Activated B cell treated with CpG ODN at 0.5 μM for 24 hours (primary cell): ENCODE results near the gene AMBRA1. TPM values are rescaled to one million over a fixed set of nuclear protein-coding genes. Genes with fewer than 3 reads are reported as not detected.
"Not testable (repeated sequence)": the region's sequence is repeated elsewhere in the genome, so short reads cannot be mapped to it uniquely, and the experiment has no call there.

Experiments
- ATAC-seq: fragments of 200-7000 bp; cut with Tn5 transposase; one replicate; pipeline ENCODE4 v1.10.0; 2021; ENCODE audit warnings: low read depth, mild to moderate bottlenecking, moderate library complexity
- CTCF ChIA-PET: fragments of 350-600 bp; sonication (Branson Sonifier 250); formaldehyde crosslinking; loops from one replicate; lab custom pipeline; 2021; ENCODE audit warnings: antibody characterized with exemption; lab: Charles Lee
- POLR2A ChIA-PET: fragments of 350-600 bp; sonication (Branson Sonifier 250); formaldehyde crosslinking; loops from one replicate; lab custom pipeline; 2021; ENCODE audit warnings: antibody characterized with exemption; lab: Charles Lee
- DNase-seq: peaks from one replicate; pipeline ENCODE4 v3.0.0; 2022
- H3K27ac Mint-ChIP-seq: one replicate; pipeline ENCODE4 v1.8.0; 2020; ENCODE audit warnings: mixed read lengths
- H3K27me3 Mint-ChIP-seq: one replicate; pipeline ENCODE4 v1.8.0; 2021; ENCODE audit warnings: mixed read lengths
- H3K36me3 Mint-ChIP-seq: one replicate; pipeline ENCODE4 v1.8.0; 2021; ENCODE audit warnings: low read depth, mixed read lengths
- H3K4me1 Mint-ChIP-seq: one replicate; pipeline ENCODE4 v1.8.0; 2021; ENCODE audit warnings: mixed read lengths
- H3K4me3 Mint-ChIP-seq: one replicate; pipeline ENCODE4 v1.8.0; 2020; ENCODE audit warnings: mild to moderate bottlenecking, mixed read lengths
- H3K9me3 Mint-ChIP-seq: one replicate; pipeline ENCODE4 v1.8.0; 2020; ENCODE audit warnings: mixed read lengths
- intact Hi-C: fragments of 100-400 bp; cut with micrococcal nuclease; formaldehyde crosslinking; loops from one replicate; pipeline ENCODE4 v1.15.1; 2024
- total RNA-seq: library from RNA; stranded (reverse); gene quantifications from 2 replicates; pipeline ENCODE4 v1.2.3, GENCODE V29; 2022
- TF ChIP-seq, protein P1 (sequence below): fragments of 200-600 bp; IDR thresholded peaks from one replicate; pipeline ENCODE4 v1.8.0; 2022; ENCODE audit warnings: antibody characterized with exemption, mild to moderate bottlenecking

Gene AMBRA1
- total RNA-seq, 1 donor from 2014 or later, result 39.1 TPM

DNA sequence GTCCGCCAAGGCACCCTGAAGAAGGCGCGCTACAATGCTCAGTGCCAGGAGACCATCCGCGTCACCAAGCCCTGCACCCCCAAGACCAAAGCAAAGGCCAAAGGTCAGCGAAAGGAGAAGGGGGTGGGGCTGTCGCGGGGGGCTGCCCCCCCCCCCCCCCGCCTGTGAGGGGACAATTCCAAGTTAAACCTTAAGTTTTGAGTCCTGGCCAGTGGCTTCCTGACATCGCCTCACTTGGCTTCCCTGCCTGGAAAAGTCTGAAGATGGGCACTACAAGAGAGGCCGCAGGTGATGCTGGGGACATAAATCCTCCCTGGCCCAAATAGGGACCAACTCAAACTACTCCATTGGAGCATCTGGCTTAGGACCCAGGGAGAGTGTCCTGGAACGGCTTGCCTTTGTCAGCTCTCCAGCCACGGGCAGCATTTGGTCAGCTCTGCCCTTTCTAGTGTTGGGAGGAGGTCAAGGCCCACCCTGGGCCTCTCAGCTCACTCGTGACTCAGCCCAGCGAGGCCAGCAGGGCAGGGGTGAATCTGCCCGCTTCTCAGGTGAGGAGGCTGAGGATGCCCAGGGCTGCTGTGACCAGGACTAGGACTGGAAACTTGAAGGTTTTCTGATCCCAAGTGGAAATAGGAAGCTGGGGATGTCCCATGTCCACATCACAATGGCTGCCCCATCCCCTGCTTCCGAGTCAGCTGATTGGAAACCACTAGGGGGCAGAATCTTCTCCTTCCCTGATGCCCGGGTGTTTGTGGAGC lies 211.0 kb downstream of the AMBRA1 start:
- no peak for ATAC-seq
- CTCF ChIA-PET, result no interaction called here
- Mint-ChIP-seq H3K4me1 (peaks cover 8% of the 10 kb centered on the region), H3K27me3 (peaks cover 42% of the 10 kb centered on the region), H3K27ac (no peak overlapping the region), H3K36me3 (peaks cover 2% of the 10 kb centered on the region), H3K9me3 (no peaks in the 10 kb centered on the region), H3K4me3 (no peak overlapping the region)
- intact Hi-C loops, result loop anchor here (5.0 kb wide), 1 partner anchor 36 kb away; the partner anchor contains the start of gene DGKZ
- POLR2A ChIA-PET, result no interaction called here
- no peak for DNase-seq
- TF ChIP-seq, protein P1, sequence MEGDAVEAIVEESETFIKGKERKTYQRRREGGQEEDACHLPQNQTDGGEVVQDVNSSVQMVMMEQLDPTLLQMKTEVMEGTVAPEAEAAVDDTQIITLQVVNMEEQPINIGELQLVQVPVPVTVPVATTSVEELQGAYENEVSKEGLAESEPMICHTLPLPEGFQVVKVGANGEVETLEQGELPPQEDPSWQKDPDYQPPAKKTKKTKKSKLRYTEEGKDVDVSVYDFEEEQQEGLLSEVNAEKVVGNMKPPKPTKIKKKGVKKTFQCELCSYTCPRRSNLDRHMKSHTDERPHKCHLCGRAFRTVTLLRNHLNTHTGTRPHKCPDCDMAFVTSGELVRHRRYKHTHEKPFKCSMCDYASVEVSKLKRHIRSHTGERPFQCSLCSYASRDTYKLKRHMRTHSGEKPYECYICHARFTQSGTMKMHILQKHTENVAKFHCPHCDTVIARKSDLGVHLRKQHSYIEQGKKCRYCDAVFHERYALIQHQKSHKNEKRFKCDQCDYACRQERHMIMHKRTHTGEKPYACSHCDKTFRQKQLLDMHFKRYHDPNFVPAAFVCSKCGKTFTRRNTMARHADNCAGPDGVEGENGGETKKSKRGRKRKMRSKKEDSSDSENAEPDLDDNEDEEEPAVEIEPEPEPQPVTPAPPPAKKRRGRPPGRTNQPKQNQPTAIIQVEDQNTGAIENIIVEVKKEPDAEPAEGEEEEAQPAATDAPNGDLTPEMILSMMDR, result no peak

DNA sequence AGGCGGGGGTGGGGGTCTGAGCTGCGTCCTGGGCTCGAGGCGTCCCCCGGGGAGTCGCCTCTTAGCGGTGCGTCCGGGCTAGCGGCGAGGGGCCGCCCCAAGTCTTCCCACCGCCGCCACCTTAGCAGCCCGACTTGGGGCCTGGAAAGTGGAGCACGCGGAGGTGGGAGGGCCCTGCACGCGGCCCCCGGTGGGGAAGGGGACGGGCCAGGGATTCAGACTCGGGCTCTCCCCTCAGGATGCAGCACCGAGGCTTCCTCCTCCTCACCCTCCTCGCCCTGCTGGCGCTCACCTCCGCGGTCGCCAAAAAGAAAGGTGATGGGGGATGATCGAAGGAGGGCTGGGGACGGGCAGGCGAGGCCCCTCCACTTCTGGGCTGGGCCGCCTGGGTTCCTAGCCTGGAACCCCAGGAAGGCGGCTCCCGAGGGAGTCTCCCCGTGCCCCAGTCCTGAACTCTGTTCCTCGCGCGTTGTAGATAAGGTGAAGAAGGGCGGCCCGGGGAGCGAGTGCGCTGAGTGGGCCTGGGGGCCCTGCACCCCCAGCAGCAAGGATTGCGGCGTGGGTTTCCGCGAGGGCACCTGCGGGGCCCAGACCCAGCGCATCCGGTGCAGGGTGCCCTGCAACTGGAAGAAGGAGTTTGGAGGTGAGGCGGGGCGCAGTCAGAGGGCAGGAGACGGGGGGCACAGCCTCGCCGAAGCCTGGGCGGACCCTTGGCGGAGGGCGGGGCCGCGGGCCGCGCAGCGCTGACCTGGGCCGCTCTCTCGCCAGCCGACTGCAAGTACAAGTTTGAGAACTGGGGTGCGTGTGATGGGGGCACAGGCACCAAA lies 211.8 kb downstream of the AMBRA1 start:
- Mint-ChIP-seq H3K36me3 (peaks cover 10% of the 10 kb centered on the region), H3K9me3 (no peaks in the 10 kb centered on the region), H3K27me3 (peaks cover 38% of the 10 kb centered on the region), H3K27ac (no peak overlapping the region), H3K4me3 (peak overlapping the region; percentile 75), H3K4me1 (peaks cover 8% of the 10 kb centered on the region)
- POLR2A ChIA-PET, result no interaction called here
- CTCF ChIA-PET, result interaction anchor here (1.1 kb wide), 1 partner anchor 143 kb away, joined by 3 read pairs; no protein-coding TSS in a partner anchor
- DNase-seq, result no peak
- intact Hi-C loops, result loop anchor here (1.0 to 5.0 kb wide), 2 partner anchors 10 to 35 kb away; partner anchors contain the start of gene DGKZ
- TF ChIP-seq, protein P1, result no peak
- no peak for ATAC-seq

DNA sequence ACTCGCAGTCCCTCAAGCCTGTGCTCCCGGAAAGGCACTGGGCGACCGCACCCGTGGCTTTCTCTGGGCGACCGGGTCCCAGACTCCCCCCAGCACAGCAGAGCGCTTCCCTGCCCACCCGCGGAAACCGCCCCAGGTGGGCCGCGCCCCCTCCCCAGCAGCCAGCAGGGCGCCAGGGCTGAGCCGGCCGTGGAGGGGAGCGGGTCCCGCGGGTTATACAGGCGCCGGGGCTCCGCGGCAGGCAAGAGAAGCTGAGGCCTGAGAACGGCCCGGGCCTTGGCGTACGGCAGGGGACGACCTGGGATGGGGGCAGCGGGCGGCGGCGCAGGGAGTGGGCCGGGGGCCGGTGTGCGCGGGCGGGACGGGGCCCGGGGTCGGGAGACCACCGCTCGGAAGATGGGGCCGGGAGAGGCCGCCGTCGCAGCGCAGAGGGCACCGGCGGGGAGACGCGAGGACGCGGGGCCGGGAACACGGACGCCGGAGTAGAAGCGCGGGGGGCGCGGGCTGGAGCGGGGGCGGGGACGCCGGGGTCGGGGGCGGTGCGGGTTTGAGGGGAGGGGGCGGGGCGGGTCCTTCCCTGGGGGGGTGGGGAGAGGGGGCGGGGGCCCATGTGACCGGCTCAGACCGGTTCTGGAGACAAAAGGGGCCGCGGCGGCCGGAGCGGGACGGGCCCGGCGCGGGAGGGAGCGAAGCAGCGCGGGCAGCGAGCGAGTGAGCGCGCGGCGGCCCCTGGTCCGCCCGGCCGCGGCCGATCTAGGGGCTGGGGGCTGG lies 212.6 kb downstream of the AMBRA1 start, which contains the start of gene MDK:
TSS of gene MDK (plus strand) at position 622 of the 771 bp plus-strand sequence. CDS start 389 bp downstream, outside the sequence.
- ATAC-seq, result peak; percentile 11
- ChIA-PET CTCF (interaction anchor here (1.1 kb wide), 1 partner anchor 142 kb away, joined by 3 read pairs; no protein-coding TSS in a partner anchor), POLR2A (no interaction called here)
- intact Hi-C loops, result loop anchor here (1.0 to 5.0 kb wide), 2 partner anchors 11 to 34 kb away; partner anchors contain the start of gene DGKZ
- H3K4me1 Mint-ChIP-seq, result peaks cover 8% of the 10 kb centered on the region
- H3K27me3 Mint-ChIP-seq, result peaks cover 30% of the 10 kb centered on the region
- peaks cover 18% of the 10 kb centered on the region for H3K36me3 Mint-ChIP-seq
- no peak for DNase-seq
- no peak within 1 kb of the TSS for H3K27ac Mint-ChIP-seq
- TF ChIP-seq, protein P1, result no peak
- peak within 1 kb of the TSS; percentile 80 for H3K4me3 Mint-ChIP-seq
- H3K9me3 Mint-ChIP-seq, result no peaks in the 10 kb centered on the region

DNA sequence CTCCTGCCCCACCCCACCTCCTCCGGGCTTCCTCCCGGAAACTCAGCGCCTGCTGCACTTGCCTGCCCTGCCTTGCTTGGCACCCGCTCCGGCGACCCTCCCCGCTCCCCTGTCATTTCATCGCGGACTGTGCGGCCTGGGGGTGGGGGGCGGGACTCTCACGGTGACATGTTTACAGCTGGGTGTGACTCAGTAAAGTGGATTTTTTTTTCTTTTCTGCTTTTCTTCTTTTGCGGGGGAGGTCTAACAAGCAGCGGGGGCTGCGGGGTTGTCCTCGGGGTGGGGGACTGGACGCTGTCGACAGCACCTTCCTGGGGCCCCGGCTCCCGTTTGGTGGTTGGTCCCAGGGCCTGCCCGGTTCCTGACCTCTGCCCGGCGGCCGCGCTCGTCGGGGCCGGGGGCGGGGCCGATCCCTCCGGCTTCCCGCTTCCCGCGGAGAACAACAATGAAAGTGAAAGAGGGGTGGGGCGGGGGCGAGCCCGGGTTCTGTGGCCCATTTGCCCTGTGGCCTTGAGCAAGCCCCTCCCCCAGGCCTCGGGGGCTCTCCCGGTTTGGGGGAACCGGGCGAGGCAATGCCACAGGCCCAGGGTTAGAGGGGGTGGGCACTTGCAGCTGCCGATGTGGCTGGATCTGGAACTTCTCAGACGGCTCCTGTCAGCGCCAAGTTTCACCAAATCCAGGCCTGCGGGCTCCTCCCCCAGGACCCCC lies 213.3 kb downstream of the AMBRA1 start:
- Mint-ChIP-seq H3K4me3 (peak overlapping the region; percentile 80), H3K27ac (no peak overlapping the region), H3K9me3 (no peaks in the 10 kb centered on the region), H3K36me3 (peaks cover 20% of the 10 kb centered on the region), H3K4me1 (peaks cover 8% of the 10 kb centered on the region), H3K27me3 (peaks cover 24% of the 10 kb centered on the region)
- CTCF ChIA-PET, result interaction anchor here (1.1 kb wide), 1 partner anchor 142 kb away, joined by 3 read pairs; no protein-coding TSS in a partner anchor
- DNase-seq (no peak), ATAC-seq (peak; percentile 44)
- TF ChIP-seq, protein P1, result no peak
- POLR2A ChIA-PET, result no interaction called here
- intact Hi-C loops, result loop anchor here (1.0 to 5.0 kb wide), 2 partner anchors 12 to 33 kb away; partner anchors contain the start of gene DGKZ

DNA sequence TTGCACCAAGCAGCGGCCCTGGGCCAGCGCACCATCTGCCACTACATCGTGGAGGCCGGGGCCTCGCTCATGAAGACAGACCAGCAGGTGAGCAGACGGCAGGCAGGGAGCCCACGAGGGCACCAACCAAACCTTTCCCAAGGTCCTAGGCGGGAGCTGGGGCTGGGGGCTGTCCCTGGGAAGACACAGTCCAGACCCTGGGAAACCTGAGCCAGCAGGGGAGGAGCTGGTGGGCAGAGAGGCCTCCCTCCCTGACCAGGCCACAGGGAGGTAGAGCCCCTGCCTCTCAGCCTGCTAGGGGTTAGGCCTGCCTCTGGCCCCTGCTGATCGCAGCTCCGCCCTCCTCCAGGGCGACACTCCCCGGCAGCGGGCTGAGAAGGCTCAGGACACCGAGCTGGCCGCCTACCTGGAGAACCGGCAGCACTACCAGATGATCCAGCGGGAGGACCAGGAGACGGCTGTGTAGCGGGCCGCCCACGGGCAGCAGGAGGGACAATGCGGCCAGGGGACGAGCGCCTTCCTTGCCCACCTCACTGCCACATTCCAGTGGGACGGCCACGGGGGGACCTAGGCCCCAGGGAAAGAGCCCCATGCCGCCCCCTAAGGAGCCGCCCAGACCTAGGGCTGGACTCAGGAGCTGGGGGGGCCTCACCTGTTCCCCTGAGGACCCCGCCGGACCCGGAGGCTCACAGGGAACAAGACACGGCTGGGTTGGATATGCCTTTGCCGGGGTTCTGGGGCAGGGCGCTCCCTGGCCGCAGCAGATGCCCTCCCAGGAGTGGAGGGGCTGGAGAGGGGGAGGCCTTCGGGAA lies 214.1 kb downstream of the AMBRA1 start:
- intact Hi-C loops, result loop anchor here (5.0 kb wide), 1 partner anchor 32 kb away; the partner anchor contains the start of gene DGKZ
- peak overlapping the region; percentile 53 for H3K4me3 Mint-ChIP-seq

More for the DNA sequence above, 214.1 kb downstream of the AMBRA1 start:
- POLR2A ChIA-PET, H3K27ac Mint-ChIP-seq, DNase-seq, H3K9me3 Mint-ChIP-seq, CTCF ChIA-PET, H3K4me1 Mint-ChIP-seq, ATAC-seq: not testable (repeated sequence)
- Mint-ChIP-seq H3K36me3 (peaks cover 27% of the 10 kb centered on the region), H3K27me3 (peaks cover 16% of the 10 kb centered on the region)
